Measurements from ENCODE around the gene TOP3A.

Gene TOP3A

GRCh38 chr17:18230288-18231141, 84.3 kb downstream of the TOP3A start:
- no peak for ATAC-seq

- ATAC-seq, result no peak
Measured at GRCh38 chr17:18229771-18230170, 85.0 kb downstream of the TOP3A start.

- no peak for ATAC-seq
Measured at GRCh38 chr17:18229254-18229653, 85.5 kb downstream of the TOP3A start.

- ATAC-seq, result no peak
Measured at GRCh38 chr17:18228176-18228682, 86.6 kb downstream of the TOP3A start.

GRCh38 chr17:18227635-18228034, 87.2 kb downstream of the TOP3A start:
- ATAC-seq, result no peak

GRCh38 chr17:18226284-18226945, 88.4 kb downstream of the TOP3A start:
- no peak for ATAC-seq

GRCh38 chr17:18225642-18226283, 89.0 kb downstream of the TOP3A start:
- peak in 1 of 2 donors; percentile 29 for ATAC-seq

- peak; percentile 95 to 97 for ATAC-seq
Measured at GRCh38 chr17:18225121-18225641, 89.6 kb downstream of the TOP3A start, which contains the start of gene LLGL1. Gene LLGL1 (plus strand): TSS chr17:18225635. CDS start chr17:18225683, 48 bp downstream.

GRCh38 chr17:18224387-18225120, 90.2 kb downstream of the TOP3A start:
- ATAC-seq, result no peak

GRCh38 chr17:18224053-18224386, 90.8 kb downstream of the TOP3A start:
- no peak for ATAC-seq
